Mesothelial cell of epicardium (in vitro differentiated cells): Measurements from ENCODE around the gene OPTC. TPM values are rescaled to one million over a fixed set of nuclear protein-coding genes. Genes with fewer than 3 reads are reported as not detected.
A peak's percentile ranks its signal among the peaks of the same experiment; 100 is the strongest.

Experiments
- DNase-seq, 2 experiments: peaks; one replicate each; pipeline ENCODE4 v3.0.0; 2021; ENCODE audit warnings: low spot score in 2 of 2; ENCODE audit not compliant: unreplicated experiment in 2 of 2
- H3K27ac Mint-ChIP-seq: 2 replicates; pipeline ENCODE4 v1.8.0; 2021; ENCODE audit warnings: mixed read lengths
- H3K27me3 Mint-ChIP-seq: 2 replicates; pipeline ENCODE4 v1.8.0; 2021; ENCODE audit warnings: low read depth, mixed read lengths
- H3K36me3 Mint-ChIP-seq: 2 replicates; pipeline ENCODE4 v1.8.0; 2021; ENCODE audit warnings: mixed read lengths
- H3K4me1 Mint-ChIP-seq: 2 replicates; pipeline ENCODE4 v1.8.0; 2021; ENCODE audit warnings: mixed read lengths
- H3K4me3 Mint-ChIP-seq: 2 replicates; pipeline ENCODE4 v1.8.0; 2021; ENCODE audit warnings: mild to moderate bottlenecking, moderate library complexity, mixed read lengths
- H3K9me3 Mint-ChIP-seq: 2 replicates; pipeline ENCODE4 v1.8.0; 2021; ENCODE audit warnings: mixed read lengths
- total RNA-seq: library from RNA; stranded (reverse); gene quantifications from 3 replicates; pipeline ENCODE4 v1.2.1, GENCODE V29; 2021
- TF ChIP-seq, protein P1 (sequence below): fragments of 200-600 bp; sonication (generic); IDR thresholded peaks from one replicate; pipeline ENCODE4 v1.5.0; 2021; ENCODE audit warnings: antibody characterized with exemption; ENCODE audit not compliant: unreplicated experiment

The OPTC gene
- total RNA-seq, 1 donor from 2014 or later = not detected

DNA sequence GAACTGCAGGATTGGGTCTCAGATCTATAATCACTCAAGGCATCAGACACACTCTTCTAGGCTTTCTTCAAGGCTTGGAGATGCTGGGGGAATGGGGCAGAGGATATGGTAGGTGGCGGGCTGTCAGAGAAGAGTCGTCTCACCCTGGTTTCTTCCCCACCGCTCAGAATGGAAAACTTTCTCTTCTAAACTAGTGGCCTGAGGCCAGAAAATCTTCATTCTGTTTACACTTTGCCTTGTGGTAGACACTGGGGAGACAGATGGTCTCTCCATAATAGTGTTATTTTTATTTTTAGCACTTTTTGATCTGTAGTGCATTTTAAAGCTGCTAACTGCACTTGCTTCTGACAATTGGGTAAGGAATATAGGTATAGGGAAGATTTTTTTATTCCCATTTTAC, 15.7 kb upstream of the OPTC start:
- no peaks in the 10 kb centered on the region for H3K9me3 Mint-ChIP-seq
- DNase-seq = no peak
- H3K27ac Mint-ChIP-seq = no peak overlapping the region
- no peaks in the 10 kb centered on the region for H3K36me3 Mint-ChIP-seq
- no peak overlapping the region for H3K4me3 Mint-ChIP-seq
- TF ChIP-seq, protein P1, sequence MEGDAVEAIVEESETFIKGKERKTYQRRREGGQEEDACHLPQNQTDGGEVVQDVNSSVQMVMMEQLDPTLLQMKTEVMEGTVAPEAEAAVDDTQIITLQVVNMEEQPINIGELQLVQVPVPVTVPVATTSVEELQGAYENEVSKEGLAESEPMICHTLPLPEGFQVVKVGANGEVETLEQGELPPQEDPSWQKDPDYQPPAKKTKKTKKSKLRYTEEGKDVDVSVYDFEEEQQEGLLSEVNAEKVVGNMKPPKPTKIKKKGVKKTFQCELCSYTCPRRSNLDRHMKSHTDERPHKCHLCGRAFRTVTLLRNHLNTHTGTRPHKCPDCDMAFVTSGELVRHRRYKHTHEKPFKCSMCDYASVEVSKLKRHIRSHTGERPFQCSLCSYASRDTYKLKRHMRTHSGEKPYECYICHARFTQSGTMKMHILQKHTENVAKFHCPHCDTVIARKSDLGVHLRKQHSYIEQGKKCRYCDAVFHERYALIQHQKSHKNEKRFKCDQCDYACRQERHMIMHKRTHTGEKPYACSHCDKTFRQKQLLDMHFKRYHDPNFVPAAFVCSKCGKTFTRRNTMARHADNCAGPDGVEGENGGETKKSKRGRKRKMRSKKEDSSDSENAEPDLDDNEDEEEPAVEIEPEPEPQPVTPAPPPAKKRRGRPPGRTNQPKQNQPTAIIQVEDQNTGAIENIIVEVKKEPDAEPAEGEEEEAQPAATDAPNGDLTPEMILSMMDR = no peak
- peaks cover under 1% of the 10 kb centered on the region for H3K27me3 Mint-ChIP-seq
- peaks cover 31% of the 10 kb centered on the region for H3K4me1 Mint-ChIP-seq

DNA sequence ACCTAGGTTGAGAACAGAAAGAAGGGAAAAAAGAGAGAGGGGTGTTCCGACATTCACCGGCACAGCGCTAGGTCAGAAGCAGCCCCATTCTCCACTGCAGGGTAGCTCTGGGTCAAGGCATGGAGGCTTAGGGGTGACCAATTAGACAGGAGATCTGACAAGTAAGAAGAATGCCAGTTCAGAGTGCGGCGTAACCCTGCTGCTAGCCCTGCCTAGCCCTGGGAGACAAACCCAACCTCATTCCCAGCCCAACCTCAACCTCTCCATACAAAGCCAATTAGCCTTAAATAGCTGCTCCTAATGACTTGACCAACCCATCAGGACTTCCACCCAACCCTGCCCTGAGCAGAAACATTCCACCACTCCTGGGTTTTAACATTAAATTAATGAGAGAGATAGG, 15.0 kb upstream of the OPTC start:
- Mint-ChIP-seq H3K9me3 (no peaks in the 10 kb centered on the region), H3K4me1 (peaks cover 31% of the 10 kb centered on the region), H3K27ac (no peak overlapping the region), H3K27me3 (no peaks in the 10 kb centered on the region), H3K4me3 (no peak overlapping the region), H3K36me3 (no peaks in the 10 kb centered on the region)
- TF ChIP-seq, protein P1 = no peak
- DNase-seq = no peak

DNA sequence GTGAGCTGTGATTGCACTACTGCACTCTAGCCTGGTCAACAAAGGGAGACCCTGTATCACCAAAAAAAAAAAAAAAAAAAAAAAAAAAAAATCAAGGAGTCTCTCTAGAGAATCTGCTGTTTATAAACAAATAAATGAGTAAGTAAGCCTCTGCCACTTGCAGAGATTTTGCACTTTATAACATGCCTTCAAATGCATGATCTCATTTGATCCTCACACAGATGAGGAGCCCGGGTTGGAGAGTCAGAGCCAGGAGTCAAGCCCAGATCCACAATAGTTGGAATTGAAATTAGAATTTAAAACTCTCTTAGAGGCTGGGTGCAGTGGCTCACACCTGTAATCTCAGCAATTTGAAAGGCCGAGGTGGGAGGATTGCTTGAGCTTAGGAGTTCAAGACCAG, 14.3 kb upstream of the OPTC start:
- TF ChIP-seq, protein P1 = no peak
- no peaks in the 10 kb centered on the region for H3K9me3 Mint-ChIP-seq
- peaks cover 31% of the 10 kb centered on the region for H3K4me1 Mint-ChIP-seq
- H3K36me3 Mint-ChIP-seq = no peaks in the 10 kb centered on the region
- no peak for DNase-seq
- H3K4me3 Mint-ChIP-seq = no peak overlapping the region
- H3K27me3 Mint-ChIP-seq = no peaks in the 10 kb centered on the region
- no peak overlapping the region for H3K27ac Mint-ChIP-seq

DNA sequence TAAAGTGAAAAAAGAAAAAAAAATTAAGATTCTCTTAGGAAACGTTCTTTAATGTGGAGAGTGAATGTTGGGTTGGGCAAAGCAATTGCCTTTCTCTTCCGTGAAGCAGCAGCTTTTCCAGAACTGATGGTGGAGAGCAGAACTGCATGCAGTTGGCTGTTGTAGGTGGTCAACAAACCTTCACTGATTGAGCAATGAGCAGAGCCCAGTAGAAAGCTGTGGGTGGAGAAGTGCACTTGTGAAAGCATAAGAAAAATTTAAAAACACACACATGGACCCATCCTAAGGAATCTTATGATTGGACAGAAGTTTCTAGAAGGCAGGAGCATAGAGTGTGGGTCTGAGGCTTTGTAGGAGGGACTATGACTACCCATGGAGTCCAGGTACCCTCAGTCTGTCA, 13.9 kb upstream of the OPTC start:
- H3K27ac Mint-ChIP-seq = peak overlapping the region; percentile 89
- no peaks in the 10 kb centered on the region for H3K27me3 Mint-ChIP-seq
- no peak overlapping the region for H3K4me3 Mint-ChIP-seq
- H3K4me1 Mint-ChIP-seq = peaks cover 30% of the 10 kb centered on the region
- DNase-seq = no peak
- H3K36me3 Mint-ChIP-seq = no peaks in the 10 kb centered on the region
- H3K9me3 Mint-ChIP-seq = no peaks in the 10 kb centered on the region
- TF ChIP-seq, protein P1 = no peak

DNA sequence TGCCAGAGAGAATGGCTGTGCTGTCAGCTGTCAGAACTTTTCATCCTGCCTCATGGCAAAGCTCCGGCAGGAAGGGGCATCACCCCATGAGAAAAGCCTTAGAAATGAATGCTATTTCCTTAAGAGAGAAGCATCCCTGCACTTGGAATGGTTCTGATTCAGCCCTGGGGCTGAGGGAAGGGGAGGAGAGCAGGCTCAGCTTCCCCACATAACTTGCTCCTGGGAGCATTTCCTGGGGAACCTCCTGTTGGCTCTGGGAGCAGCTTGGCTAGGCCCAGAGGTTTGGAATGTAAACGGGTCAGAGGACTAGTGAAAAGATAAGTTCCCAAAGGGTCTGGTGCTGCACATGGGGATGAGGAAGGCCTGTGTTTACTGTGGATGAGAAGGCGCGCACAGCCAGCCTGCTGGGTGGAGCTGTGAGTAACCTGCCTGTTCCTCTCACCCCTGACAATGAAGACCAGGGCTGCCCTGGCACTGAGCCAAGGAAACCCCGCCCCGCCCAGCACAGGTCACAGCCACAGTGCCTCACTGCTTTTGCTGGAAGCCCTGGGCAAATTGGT, 13.3 kb upstream of the OPTC start:
- no peak for DNase-seq
- Mint-ChIP-seq H3K9me3 (no peaks in the 10 kb centered on the region), H3K4me3 (no peak overlapping the region), H3K4me1 (peaks cover 27% of the 10 kb centered on the region), H3K27me3 (no peaks in the 10 kb centered on the region), H3K36me3 (no peaks in the 10 kb centered on the region), H3K27ac (peak overlapping the region; percentile 89)
- TF ChIP-seq, protein P1 = no peak

DNA sequence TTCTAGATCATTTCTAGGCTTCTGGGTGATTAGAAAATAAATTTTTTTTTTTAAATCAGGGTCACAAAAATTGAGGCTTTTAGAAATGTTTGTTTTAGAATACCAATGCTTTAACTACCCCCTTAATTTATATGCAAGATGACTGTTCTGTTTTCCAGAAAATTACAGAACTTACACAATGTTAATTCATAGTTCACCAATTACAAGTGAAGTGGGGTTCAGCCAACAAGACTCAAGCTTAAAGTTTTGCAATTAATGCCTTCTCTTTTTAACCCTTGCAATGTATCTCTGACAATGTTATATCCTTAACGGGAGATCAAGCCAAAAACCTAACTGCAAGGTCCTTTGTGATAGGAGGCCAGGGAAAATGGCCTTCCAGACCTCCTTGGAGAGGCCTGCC, 12.8 kb upstream of the OPTC start:
- no peaks in the 10 kb centered on the region for H3K9me3 Mint-ChIP-seq
- H3K27me3 Mint-ChIP-seq = no peaks in the 10 kb centered on the region
- H3K4me3 Mint-ChIP-seq = no peak overlapping the region
- peak overlapping the region; percentile 3 for H3K27ac Mint-ChIP-seq
- TF ChIP-seq, protein P1 = no peak
- no peaks in the 10 kb centered on the region for H3K36me3 Mint-ChIP-seq
- no peak for DNase-seq
- H3K4me1 Mint-ChIP-seq = peaks cover 21% of the 10 kb centered on the region
